K562 (cell line): ENCODE results near the gene NR4A2. TPM values are rescaled to one million over a fixed set of nuclear protein-coding genes. Genes with fewer than 3 reads are reported as not detected.

ENCODE experiments used
- ATAC-seq: fragments of 200-7000 bp; cut with Tn5 transposase; 3 replicates; pipeline ENCODE4 v1.9.1; 2020; ENCODE audit warnings: moderate library complexity
- BruUV-seq: library from RNA; stranded (reverse); fragments of 400-500 nt; replicated peaks from 2 replicates; lab custom pipeline; 2021; lab: Mats Ljungman, UMichigan
- CTCF ChIA-PET: fragments of 300-600 bp; formaldehyde crosslinking; extraction: SDS; loops from one replicate; lab custom pipeline; 2021; ENCODE audit warnings: low intra/inter-chr PET ratio; lab: Yijun Ruan, JAX
- POLR2A ChIA-PET: fragments of 300-600, 350-650 bp; sonication (Branson Sonifier 250); formaldehyde crosslinking; extraction: SDS; loops from one replicate; lab custom pipeline; 2021; ENCODE audit warnings: antibody characterized with exemption, inconsistent platforms; lab: Yijun Ruan, JAX
- DNase-seq, 4 experiments: peaks; one replicate each; pipeline versions ENCODE4 v3.0.0 to v3.0.0-alpha.2; 2011 to 2018; ENCODE audit warnings: low spot score in 3 of 4, mixed read lengths in 3 of 4; ENCODE audit errors: extremely low read depth in 1 of 4
- FAIRE-seq: peaks from 2 replicates; lab custom pipeline; 2011; peaks lifted over from hg19 to GRCh38; lab: Jason Lieb, UNC
- H2AFZ ChIP-seq: 2 replicates; pipeline ENCODE4 v1.6.0; 2011; ENCODE audit warnings: low read depth, low read length, control low read depth, inconsistent platforms
- H3K27ac ChIP-seq: fragments of 200-600 bp; 3 replicates; pipeline ENCODE4 v1.8.0; 2011; ENCODE audit warnings: low read depth, mild to moderate bottlenecking, control low read depth, inconsistent platforms, low read length, moderate library complexity, mixed read lengths; ENCODE audit errors: extremely low read depth
- H3K27me3 ChIP-seq, 2 experiments: fragments of 300-600 bp in 1 of 2; 2 replicates in 1 of 2; 3 replicates in 1 of 2; pipeline versions ENCODE4 v1.6.0 to v1.8.0; 2011; ENCODE audit warnings: inconsistent platforms in 2 of 2, low read length in 2 of 2, mild to moderate bottlenecking in 1 of 2, mixed read lengths in 1 of 2, moderate library complexity in 1 of 2; ENCODE audit not compliant: control insufficient read depth in 2 of 2, insufficient read depth in 2 of 2
- H3K36me3 ChIP-seq: fragments of 300-600 bp; 3 replicates; pipeline ENCODE4 v1.8.0; 2011; ENCODE audit warnings: mild to moderate bottlenecking, low read length, inconsistent platforms; ENCODE audit not compliant: control insufficient read depth, insufficient read depth
- H3K4me1 ChIP-seq, 2 experiments: fragments of 200-600 bp in 1 of 2; replicated peaks in 1 of 2; 2 replicates in 1 of 2; 3 replicates in 1 of 2; pipeline versions ENCODE4 v1.5.1 to v1.8.0; 2011; ENCODE audit warnings: inconsistent platforms in 2 of 2, low read length in 2 of 2, mild to moderate bottlenecking in 1 of 2, mixed read lengths in 1 of 2, moderate library complexity in 1 of 2; ENCODE audit not compliant: control insufficient read depth in 2 of 2, insufficient read depth in 2 of 2
- H3K4me2 ChIP-seq: 2 replicates; pipeline ENCODE4 v1.6.1; 2011; ENCODE audit warnings: low read length, control low read depth, inconsistent platforms, mixed read lengths; ENCODE audit not compliant: insufficient read depth
- H3K4me3 ChIP-seq: fragments of 200-600 bp; sonication (generic), shearing (Covaris generic); 2 replicates; pipeline ENCODE4 v1.5.1; 2016; ENCODE audit warnings: control low read depth, inconsistent platforms
- H3K79me2 ChIP-seq: fragments of 200-600 bp; 3 replicates; pipeline ENCODE4 v1.8.0; 2011; ENCODE audit warnings: low read length, inconsistent platforms; ENCODE audit not compliant: control insufficient read depth, insufficient read depth
- H3K9ac ChIP-seq, 2 experiments: 2 replicates each; pipeline versions ENCODE4 v1.6.0 to v1.6.1; 2011; ENCODE audit warnings: low read depth in 2 of 2, low read length in 2 of 2, control low read depth in 1 of 2, inconsistent platforms in 1 of 2, mild to moderate bottlenecking in 1 of 2, mixed read lengths in 1 of 2; ENCODE audit not compliant: insufficient read depth in 1 of 2
- H3K9me1 ChIP-seq: one replicate; pipeline ENCODE4 v1.6.0; 2011; ENCODE audit warnings: inconsistent platforms, mild to moderate bottlenecking, low read length, moderate library complexity; ENCODE audit not compliant: control insufficient read depth, insufficient read depth
- H3K9me3 ChIP-seq: replicated peaks from 2 replicates; pipeline ENCODE4 v1.5.1; 2011; ENCODE audit warnings: low read depth, low read length, inconsistent platforms; ENCODE audit not compliant: control insufficient read depth, insufficient read depth
- H4K20me1 ChIP-seq: replicated peaks from 2 replicates; pipeline ENCODE4 v1.6.1; 2011; ENCODE audit warnings: low read length, inconsistent platforms, mixed read lengths; ENCODE audit not compliant: control insufficient read depth, insufficient read depth
- CC2D1A ChIP-seq: fragments of 450-650 bp; IDR thresholded peaks from 2 replicates; pipeline ENCODE4 v1.6.1; 2017; ENCODE audit warnings: mild to moderate bottlenecking
- NFIX ChIP-seq: fragments of 250-450 bp; sonication (Bioruptor Pico); IDR thresholded peaks from 2 replicates; pipeline ENCODE4 v1.4.0; 2020; ENCODE audit warnings: low read depth, mild to moderate bottlenecking, moderate library complexity
- TEAD2 ChIP-seq: fragments of 450-650 bp; IDR thresholded peaks from 2 replicates; pipeline ENCODE4 v1.6.1; 2016; ENCODE audit warnings: missing genetic modification characterization, control low read depth, missing compliant biosample characterization
- XRCC5 ChIP-seq: fragments of 200-400 bp; formaldehyde crosslinking; IDR thresholded peaks from 2 replicates; pipeline ENCODE4 v1.6.1; 2017; ENCODE audit warnings: low read depth, mild to moderate bottlenecking, low read length
- ZKSCAN3 ChIP-seq: fragments of 250-450 bp; sonication (Bioruptor Pico); IDR thresholded peaks from 2 replicates; pipeline ENCODE4 v1.4.0; 2020
- ZNF644 ChIP-seq: fragments of 200-800 bp; sonication (Bioruptor generic); IDR thresholded peaks from 2 replicates; pipeline ENCODE4 v1.6.1; 2016; ENCODE audit warnings: low read depth, missing genetic modification characterization, missing compliant biosample characterization
- WGBS: fragments of 100-300 bp; shearing (Covaris generic); methylation state at CpG from one replicate; pipeline ENCODE4 v1.1.6; 2016; ENCODE audit warnings: low coverage, mixed read lengths; ENCODE audit not compliant: insufficient coverage; ENCODE audit errors: missing lambda C conversion rate; 5-methylcytosine and 5-hydroxymethylcytosine counted together
- in situ Hi-C: fragments of 300-500 bp; cut with MboI; formaldehyde crosslinking; loops from 4 replicates; pipeline ENCODE4 v1.15.0; 2018; ENCODE audit warnings: inconsistent platforms, mixed read lengths
- intact Hi-C: fragments of 100-400 bp; cut with micrococcal nuclease; formaldehyde crosslinking; loops from 2 replicates; pipeline ENCODE4 v1.14.2; 2022
- polyA plus RNA-seq, 8 experiments: library from polyadenylated mRNA; depleted of rRNA in 4 of 8; stranded (reverse) in 5 of 8; unstranded in 3 of 8; fragments of >200 nt; fragmentation: Nextera tagmentation in 2 of 8; fragmentation: Illumina TruSeq in 1 of 8; extraction: Ambion mirVana in 2 of 8; extraction: Trizol in 1 of 8; gene quantifications; 2 replicates each; pipeline versions ENCODE4 v1.2.1 to v1.2.3, GENCODE V29; 2011 to 2014; ENCODE audit warnings: inconsistent platforms in 1 of 8, missing spikeins in 1 of 8
- total RNA-seq, 7 experiments: library from RNA; depleted of rRNA in 6 of 7; stranded (reverse); fragments of >200 nt in 6 of 7; fragmentation: Illumina TruSeq in 2 of 7; extraction: Trizol in 2 of 7; gene quantifications; 2 replicates each; pipeline versions ENCODE4 v1.2.1 to v1.2.3, GENCODE V29; 2011 to 2021; ENCODE audit warnings: low replicate concordance in 1 of 7
- TF ChIP-seq, protein P1 (sequence below): fragments of 250-450 bp; sonication (Bioruptor Pico); IDR thresholded peaks from 2 replicates; pipeline ENCODE4 v1.5.0; 2020; ENCODE audit warnings: mild to moderate bottlenecking
- TF ChIP-seq, protein P2 (sequence below), 3 experiments: IDR thresholded peaks in 2 of 3; conservative IDR thresholded peaks in 1 of 3; 2 replicates each; pipeline ENCODE4 v1.5.1; 2011 to 2012; ENCODE audit warnings: low read length in 3 of 3, mild to moderate bottlenecking in 3 of 3, control low read depth in 2 of 3, improper control_type of control experiment in 1 of 3, inconsistent platforms in 1 of 3, low read depth in 1 of 3, mixed read lengths in 1 of 3, moderate library complexity in 1 of 3; ENCODE audit not compliant: insufficient read depth in 2 of 3
- TF ChIP-seq, protein P3 (sequence below): fragments of 250-450 bp; sonication (Bioruptor Pico); IDR thresholded peaks from 2 replicates; pipeline ENCODE4 v1.6.1; 2021; ENCODE audit warnings: mild to moderate bottlenecking

Gene NR4A2
- total and polyA plus RNA-seq, 9 of the 15 experiments (the other 6 are each of a cell fraction or from before 2014, with no cell fraction given), result 0.94 to 5.1 (median 1.3) TPM

DNA sequence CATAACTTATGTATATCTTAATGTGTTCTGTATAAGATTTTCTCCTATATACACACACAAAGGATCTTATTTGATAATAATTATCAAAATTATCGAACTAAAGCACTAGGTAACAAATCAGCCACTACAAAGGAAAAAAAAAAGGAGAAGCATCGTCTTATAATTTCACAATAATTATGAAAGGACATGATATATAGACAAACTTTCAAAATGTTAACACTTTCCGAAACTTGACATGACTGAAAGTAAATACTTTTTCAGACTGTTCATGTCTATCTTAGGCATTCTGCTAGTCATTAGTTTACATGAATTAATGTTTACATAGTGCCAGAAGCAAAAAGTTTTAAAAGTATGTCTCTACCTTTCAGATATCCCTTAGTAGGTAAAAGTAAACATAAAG is 7.3 kb upstream of the NR4A2 start (continued):
- TF ChIP-seq, protein P1, sequence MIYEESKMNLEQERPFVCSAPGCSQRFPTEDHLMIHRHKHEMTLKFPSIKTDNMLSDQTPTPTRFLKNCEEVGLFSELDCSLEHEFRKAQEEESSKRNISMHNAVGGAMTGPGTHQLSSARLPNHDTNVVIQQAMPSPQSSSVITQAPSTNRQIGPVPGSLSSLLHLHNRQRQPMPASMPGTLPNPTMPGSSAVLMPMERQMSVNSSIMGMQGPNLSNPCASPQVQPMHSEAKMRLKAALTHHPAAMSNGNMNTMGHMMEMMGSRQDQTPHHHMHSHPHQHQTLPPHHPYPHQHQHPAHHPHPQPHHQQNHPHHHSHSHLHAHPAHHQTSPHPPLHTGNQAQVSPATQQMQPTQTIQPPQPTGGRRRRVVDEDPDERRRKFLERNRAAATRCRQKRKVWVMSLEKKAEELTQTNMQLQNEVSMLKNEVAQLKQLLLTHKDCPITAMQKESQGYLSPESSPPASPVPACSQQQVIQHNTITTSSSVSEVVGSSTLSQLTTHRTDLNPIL (CRISPR knock-in tag), result no peak
- TF ChIP-seq XRCC5 (no peak), CC2D1A (no peak)
- TF ChIP-seq, protein P2, sequence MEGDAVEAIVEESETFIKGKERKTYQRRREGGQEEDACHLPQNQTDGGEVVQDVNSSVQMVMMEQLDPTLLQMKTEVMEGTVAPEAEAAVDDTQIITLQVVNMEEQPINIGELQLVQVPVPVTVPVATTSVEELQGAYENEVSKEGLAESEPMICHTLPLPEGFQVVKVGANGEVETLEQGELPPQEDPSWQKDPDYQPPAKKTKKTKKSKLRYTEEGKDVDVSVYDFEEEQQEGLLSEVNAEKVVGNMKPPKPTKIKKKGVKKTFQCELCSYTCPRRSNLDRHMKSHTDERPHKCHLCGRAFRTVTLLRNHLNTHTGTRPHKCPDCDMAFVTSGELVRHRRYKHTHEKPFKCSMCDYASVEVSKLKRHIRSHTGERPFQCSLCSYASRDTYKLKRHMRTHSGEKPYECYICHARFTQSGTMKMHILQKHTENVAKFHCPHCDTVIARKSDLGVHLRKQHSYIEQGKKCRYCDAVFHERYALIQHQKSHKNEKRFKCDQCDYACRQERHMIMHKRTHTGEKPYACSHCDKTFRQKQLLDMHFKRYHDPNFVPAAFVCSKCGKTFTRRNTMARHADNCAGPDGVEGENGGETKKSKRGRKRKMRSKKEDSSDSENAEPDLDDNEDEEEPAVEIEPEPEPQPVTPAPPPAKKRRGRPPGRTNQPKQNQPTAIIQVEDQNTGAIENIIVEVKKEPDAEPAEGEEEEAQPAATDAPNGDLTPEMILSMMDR (IDR thresholded peaks at IDR 0.05 in 2 of 3, conservative IDR thresholded peaks at IDR 0.05 in 1 of 3; ENCODE audit: insufficient read depth in 2 of 3, low read depth in 1 of 3, low read length in 3 of 3), result no peak

DNA sequence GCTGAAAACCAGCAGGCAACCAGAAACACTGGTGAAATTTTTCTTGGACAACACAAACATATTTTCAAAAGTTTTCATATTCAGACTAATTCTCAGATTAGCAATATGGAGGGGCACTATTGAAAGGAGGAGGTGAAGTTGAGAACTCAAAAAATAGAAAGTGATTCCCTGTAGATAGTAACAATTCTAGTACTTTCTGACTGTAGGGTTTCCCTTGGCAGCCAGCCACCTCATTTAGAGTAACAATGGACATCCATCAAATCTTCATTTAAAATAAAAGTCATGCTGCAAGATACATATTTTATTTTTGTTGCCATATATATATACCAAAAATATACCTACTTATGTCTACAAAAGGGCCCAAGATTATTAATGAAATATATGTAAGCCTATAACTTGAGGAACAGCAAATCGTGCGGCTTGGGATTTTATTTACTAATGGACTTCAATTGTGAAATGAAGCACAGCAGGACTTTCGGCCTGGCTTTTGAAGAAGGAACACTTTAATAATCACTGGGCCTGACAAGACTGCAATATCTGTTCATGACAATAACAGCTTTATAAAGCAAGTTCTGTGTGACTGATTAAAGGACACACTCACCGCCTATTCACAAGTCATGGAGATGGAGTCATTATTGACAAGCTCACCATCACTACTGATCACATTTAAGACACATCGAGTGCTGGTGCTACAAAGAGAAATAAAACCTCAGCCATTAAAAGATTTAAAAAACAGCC is 6.8 kb upstream of the NR4A2 start:
- intact Hi-C loops, result loop anchor here (1.0 to 5.0 kb wide), 2 partner anchors 553 to 853 kb away; no protein-coding TSS in a partner anchor
- peak overlapping the region; percentile 98 for H3K27ac ChIP-seq
- peak overlapping the region; percentile 64 for H3K4me2 ChIP-seq
- H2AFZ ChIP-seq, result peak overlapping the region; percentile 87
- DNase-seq (peak in 1 of 4 experiments; percentile 71), ATAC-seq (no peak), FAIRE-seq (no peak)
- H3K4me1 ChIP-seq, result peaks cover 10 to 24% of the 10 kb centered on the region in 2 experiments; a peak in 4 of 5 replicates
- no peaks in the 10 kb centered on the region; the same call in 2 of the 3 replicates for H3K36me3 ChIP-seq
- BruUV-seq, result no TSS peak
- H3K4me3 ChIP-seq, result peak overlapping the region; percentile 2; the same call in 1 of the 2 replicates
- H3K9me3 ChIP-seq, result no peaks in the 10 kb centered on the region
- peak overlapping the region in 1 of 2 experiments; percentile 94; a peak in 2 of 4 replicates for H3K9ac ChIP-seq
- H3K79me2 ChIP-seq, result peaks cover 46% of the 10 kb centered on the region; the same call in 2 of the 3 replicates
- POLR2A ChIA-PET, result interaction anchor here (1.0 kb wide), 2 partner anchors 11 to 235 kb away, joined by 3 read pairs; no protein-coding TSS in a partner anchor
- H3K9me1 ChIP-seq, result no peaks in the 10 kb centered on the region
- in situ Hi-C loops, result loop anchor here (10.0 to 25.0 kb wide), 2 partner anchors 246 to 873 kb away; no protein-coding TSS in a partner anchor
- CTCF ChIA-PET, result no interaction called here
- no peaks in the 10 kb centered on the region for H4K20me1 ChIP-seq
- 11% methylated on average over 5 of the region's 5 CpGs for WGBS
- no peaks in the 10 kb centered on the region for H3K27me3 ChIP-seq
- TF ChIP-seq ZNF644 (peak; percentile 43; the same call in 1 of the 2 replicates), ZKSCAN3 (CRISPR knock-in tag) (no peak), NFIX (0 out of 2 replicates have a peak, but pooled peaks have one; percentile 15), TEAD2 (tag) (0 out of 2 replicates have a peak, but pooled peaks have one; percentile 33)
- TF ChIP-seq, protein P3, sequence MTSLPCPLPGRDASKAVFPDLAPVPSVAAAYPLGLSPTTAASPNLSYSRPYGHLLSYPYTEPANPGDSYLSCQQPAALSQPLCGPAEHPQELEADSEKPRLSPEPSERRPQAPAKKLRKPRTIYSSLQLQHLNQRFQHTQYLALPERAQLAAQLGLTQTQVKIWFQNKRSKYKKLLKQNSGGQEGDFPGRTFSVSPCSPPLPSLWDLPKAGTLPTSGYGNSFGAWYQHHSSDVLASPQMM (CRISPR knock-in tag), result no peak
